Keratinocyte (primary cell): ENCODE data around the gene NAA10. TPM values are rescaled to one million over a fixed set of nuclear protein-coding genes. Genes with fewer than 3 reads are reported as not detected.

Experiments used
- DNase-seq: peaks from one replicate; pipeline ENCODE4 v3.0.0-alpha.2; 2011; ENCODE audit warnings: low read depth, missing footprints, low spot score
- FAIRE-seq: peaks from 2 replicates; lab custom pipeline; 2011; peaks lifted over from hg19 to GRCh38; lab: Jason Lieb, UNC
- H2AFZ ChIP-seq: 2 replicates; pipeline ENCODE4 v1.6.0; 2012; ENCODE audit warnings: low read length, control low read depth, inconsistent platforms; ENCODE audit not compliant: control insufficient read depth
- H3K27ac ChIP-seq: 2 replicates; pipeline ENCODE4 v1.5.1; 2011; ENCODE audit warnings: low read length; ENCODE audit not compliant: control insufficient read depth, insufficient read depth
- H3K27me3 ChIP-seq: 3 replicates; pipeline ENCODE4 v1.6.0; 2011; ENCODE audit warnings: low read length; ENCODE audit not compliant: control insufficient read depth, insufficient read depth; ENCODE audit errors: extremely low read depth
- H3K36me3 ChIP-seq, 2 experiments: 2 replicates in 1 of 2; 3 replicates in 1 of 2; pipeline ENCODE4 v1.5.1; 2011; ENCODE audit warnings: low read length in 2 of 2, mild to moderate bottlenecking in 1 of 2; ENCODE audit not compliant: control insufficient read depth in 2 of 2, insufficient read depth in 2 of 2; ENCODE audit errors: extremely low read depth in 1 of 2
- H3K4me1 ChIP-seq: 3 replicates; pipeline ENCODE4 v1.5.1; 2011; ENCODE audit warnings: low read length; ENCODE audit not compliant: control insufficient read depth, insufficient read depth; ENCODE audit errors: extremely low read depth
- H3K4me2 ChIP-seq: 3 replicates; pipeline ENCODE4 v1.6.0; 2011; ENCODE audit warnings: low read depth, low read length; ENCODE audit not compliant: control insufficient read depth, insufficient read depth; ENCODE audit errors: extremely low read depth
- H3K4me3 ChIP-seq, 3 experiments: fragments of 200-600 bp in 1 of 3; sonication (generic) in 1 of 3; 2 replicates in 2 of 3; 3 replicates in 1 of 3; pipeline ENCODE4 v1.5.1; 2011 to 2016; ENCODE audit warnings: low read length in 3 of 3, mild to moderate bottlenecking in 3 of 3, control low read depth in 2 of 3, inconsistent platforms in 1 of 3, low read depth in 1 of 3, mixed read lengths in 1 of 3, mixed run types in 1 of 3, moderate library complexity in 1 of 3; ENCODE audit not compliant: control insufficient read depth in 2 of 3, insufficient read depth in 2 of 3; ENCODE audit errors: extremely low read depth in 1 of 3
- H3K79me2 ChIP-seq: 2 replicates; pipeline ENCODE4 v1.6.0; 2012; ENCODE audit warnings: low read length; ENCODE audit not compliant: control insufficient read depth, insufficient read depth
- H3K9ac ChIP-seq: 3 replicates; pipeline ENCODE4 v1.6.0; 2011; ENCODE audit warnings: low read length; ENCODE audit not compliant: control insufficient read depth, insufficient read depth; ENCODE audit errors: extremely low read depth
- H3K9me1 ChIP-seq: 3 replicates; pipeline ENCODE4 v1.6.0; 2011; ENCODE audit warnings: low read length; ENCODE audit not compliant: control insufficient read depth, insufficient read depth; ENCODE audit errors: extremely low read depth
- H3K9me3 ChIP-seq: 2 replicates; pipeline ENCODE4 v1.5.1; 2012; ENCODE audit warnings: low read depth, low read length; ENCODE audit not compliant: control insufficient read depth
- H4K20me1 ChIP-seq: 3 replicates; pipeline ENCODE4 v1.6.0; 2011; ENCODE audit warnings: low read length; ENCODE audit not compliant: control insufficient read depth, insufficient read depth; ENCODE audit errors: extremely low read depth
- EZH2 ChIP-seq: IDR thresholded peaks from one replicate; pipeline ENCODE4 v1.6.1; 2012; ENCODE audit warnings: inconsistent platforms, mild to moderate bottlenecking, low read length, moderate library complexity
- dilution Hi-C: fragments of 300-500 bp; cut with MboI; formaldehyde crosslinking; loops from one replicate; pipeline ENCODE4 v1.7.0; 2020; ENCODE audit warnings: low sequenced_read_pairs; ENCODE audit not compliant: extremely low pct_ligation_motif_present
- polyA plus RNA-seq, 5 experiments: library from polyadenylated mRNA; depleted of rRNA in 3 of 5; stranded (reverse) in 3 of 5; stranded (forward) in 1 of 5; unstranded in 1 of 5; fragments of >200 nt; gene quantifications; 1 replicate in 1 of 5; 2 replicates in 3 of 5; 3 replicates in 1 of 5; pipeline versions ENCODE4 v1.2.1 to v1.2.3, GENCODE V29; 2011 to 2012; ENCODE audit warnings: missing spikeins in 2 of 5, low read depth in 1 of 5, low replicate concordance in 1 of 5
- TF ChIP-seq, protein P1 (sequence below), 3 experiments: IDR thresholded peaks in 1 of 3; conservative IDR thresholded peaks in 1 of 3; optimal IDR thresholded peaks in 1 of 3; 2 replicates in 2 of 3; 3 replicates in 1 of 3; pipeline versions ENCODE3 to v1.5.1; 2011; ENCODE audit warnings: low read length in 3 of 3, mild to moderate bottlenecking in 3 of 3, moderate library complexity in 2 of 3, control low read depth in 1 of 3, inconsistent platforms in 1 of 3; ENCODE audit not compliant: insufficient read depth in 2 of 3; ENCODE audit errors: extremely low read depth in 1 of 3

NAA10 gene
- polyA plus RNA-seq, 1 donor (not counting 4 experiments of a cell fraction or from before 2014, with no cell fraction given) = 103 TPM

DNA sequence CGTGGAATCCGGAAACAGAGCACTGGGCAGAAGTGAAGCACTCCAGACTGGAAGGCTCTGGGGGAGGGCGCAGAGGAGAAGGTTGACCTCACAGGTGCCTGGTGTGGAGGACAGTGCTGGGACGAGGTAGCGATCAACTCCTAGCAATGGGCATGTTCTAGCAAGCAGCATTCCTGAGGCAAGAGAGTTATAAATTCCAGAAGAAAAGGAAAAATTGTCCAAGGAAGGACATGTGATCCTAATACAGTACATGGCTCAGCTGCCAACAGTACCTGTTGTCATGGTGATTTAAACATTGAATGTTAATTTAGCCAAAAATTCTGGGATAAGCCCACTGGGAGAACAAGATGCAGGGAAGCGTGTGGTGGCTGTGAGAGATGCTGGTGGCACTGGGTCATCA lies 17.0 kb downstream of the NAA10 start:
- no peaks in the 10 kb centered on the region for H3K36me3 ChIP-seq
- H3K4me1 ChIP-seq = peaks cover 16% of the 10 kb centered on the region
- no peaks in the 10 kb centered on the region for H3K79me2 ChIP-seq
- no peaks in the 10 kb centered on the region for H3K27me3 ChIP-seq
- FAIRE-seq (no peak), DNase-seq (no peak)
- no peak overlapping the region for H3K4me2 ChIP-seq
- no peak overlapping the region for H3K27ac ChIP-seq
- no peak overlapping the region for H3K9ac ChIP-seq
- dilution Hi-C loops = no loop called here
- TF ChIP-seq, protein P1, sequence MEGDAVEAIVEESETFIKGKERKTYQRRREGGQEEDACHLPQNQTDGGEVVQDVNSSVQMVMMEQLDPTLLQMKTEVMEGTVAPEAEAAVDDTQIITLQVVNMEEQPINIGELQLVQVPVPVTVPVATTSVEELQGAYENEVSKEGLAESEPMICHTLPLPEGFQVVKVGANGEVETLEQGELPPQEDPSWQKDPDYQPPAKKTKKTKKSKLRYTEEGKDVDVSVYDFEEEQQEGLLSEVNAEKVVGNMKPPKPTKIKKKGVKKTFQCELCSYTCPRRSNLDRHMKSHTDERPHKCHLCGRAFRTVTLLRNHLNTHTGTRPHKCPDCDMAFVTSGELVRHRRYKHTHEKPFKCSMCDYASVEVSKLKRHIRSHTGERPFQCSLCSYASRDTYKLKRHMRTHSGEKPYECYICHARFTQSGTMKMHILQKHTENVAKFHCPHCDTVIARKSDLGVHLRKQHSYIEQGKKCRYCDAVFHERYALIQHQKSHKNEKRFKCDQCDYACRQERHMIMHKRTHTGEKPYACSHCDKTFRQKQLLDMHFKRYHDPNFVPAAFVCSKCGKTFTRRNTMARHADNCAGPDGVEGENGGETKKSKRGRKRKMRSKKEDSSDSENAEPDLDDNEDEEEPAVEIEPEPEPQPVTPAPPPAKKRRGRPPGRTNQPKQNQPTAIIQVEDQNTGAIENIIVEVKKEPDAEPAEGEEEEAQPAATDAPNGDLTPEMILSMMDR (optimal IDR thresholded peaks at IDR 0.05 in 1 of 3, IDR thresholded peaks at IDR 0.05 in 1 of 3, conservative IDR thresholded peaks at IDR 0.05 in 1 of 3; ENCODE audit: extremely low read depth in 1 of 3, insufficient read depth in 2 of 3, low read length in 3 of 3) = no peak
- TF ChIP-seq EZH2 = no peak
- no peak overlapping the region for H3K4me3 ChIP-seq
- H3K9me1 ChIP-seq = no peaks in the 10 kb centered on the region
- H2AFZ ChIP-seq = no peak overlapping the region
- no peaks in the 10 kb centered on the region for H4K20me1 ChIP-seq
- H3K9me3 ChIP-seq = no peaks in the 10 kb centered on the region

DNA sequence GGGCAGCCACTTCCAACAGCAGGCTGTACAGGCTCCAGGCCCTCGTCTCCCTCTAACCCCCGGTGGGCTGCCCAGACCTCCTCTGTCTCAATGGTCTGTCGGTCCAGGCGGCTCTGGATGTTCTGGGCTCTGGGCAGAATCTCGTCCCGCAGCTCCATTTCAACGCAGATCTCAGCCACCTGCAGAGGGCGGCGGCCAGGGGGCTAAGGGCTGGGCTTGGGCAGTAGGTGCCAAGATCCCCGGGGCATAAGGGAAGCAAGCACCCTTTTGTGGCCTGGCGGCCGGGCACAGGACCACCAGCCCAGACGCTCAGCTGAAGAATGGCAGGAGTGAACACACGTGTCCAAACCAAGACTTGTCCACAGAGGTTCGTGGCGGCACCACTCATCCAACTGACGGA lies 21.1 kb downstream of the NAA10 start:
- no peak overlapping the region for H3K4me3 ChIP-seq
- no peak overlapping the region for H3K9ac ChIP-seq
- H2AFZ ChIP-seq = no peak overlapping the region
- peaks cover 8% of the 10 kb centered on the region for H3K4me1 ChIP-seq
- H4K20me1 ChIP-seq = no peaks in the 10 kb centered on the region
- TF ChIP-seq, protein P1 (optimal IDR thresholded peaks at IDR 0.05 in 1 of 3, IDR thresholded peaks at IDR 0.05 in 1 of 3, conservative IDR thresholded peaks at IDR 0.05 in 1 of 3; ENCODE audit: extremely low read depth in 1 of 3, insufficient read depth in 2 of 3, low read length in 3 of 3) = no peak
- no peak for TF ChIP-seq EZH2
- no peaks in the 10 kb centered on the region for H3K27me3 ChIP-seq
- dilution Hi-C loops = no loop called here
- H3K79me2 ChIP-seq = no peaks in the 10 kb centered on the region
- DNase-seq (no peak), FAIRE-seq (no peak)
- no peak overlapping the region for H3K4me2 ChIP-seq
- no peak overlapping the region for H3K27ac ChIP-seq
- no peaks in the 10 kb centered on the region for H3K9me1 ChIP-seq
- no peaks in the 10 kb centered on the region for H3K9me3 ChIP-seq
- H3K36me3 ChIP-seq = no peaks in the 10 kb centered on the region
